SK-N-SH (cell line): ENCODE results near the gene SOBP. TPM values are rescaled to one million over a fixed set of nuclear protein-coding genes. Genes with fewer than 3 reads are reported as not detected.

Experiments
- CTCF ChIA-PET: fragments of 300-600, 350-600 bp; formaldehyde crosslinking; extraction: SDS; loops from one replicate; lab custom pipeline; 2021; lab: Yijun Ruan, JAX
- POLR2A ChIA-PET: fragments of 350-600 bp; sonication (Branson Sonifier 250); formaldehyde crosslinking; extraction: SDS; loops from one replicate; lab custom pipeline; 2020; ENCODE audit warnings: antibody characterized with exemption, inconsistent platforms; lab: Yijun Ruan, JAX
- DNase-seq: peaks from one replicate; pipeline ENCODE4 v3.0.0; 2012
- H2AFZ ChIP-seq: fragments of 200-600 bp; sonication (generic); 2 replicates; pipeline ENCODE4 v1.8.1; 2016; ENCODE audit warnings: antibody characterized with exemption, mild to moderate bottlenecking, low read depth
- H3F3A ChIP-seq: fragments of 200-600 bp; sonication (generic); replicated peaks from 2 replicates; pipeline ENCODE3; 2016; ENCODE audit warnings: antibody characterized with exemption, mild to moderate bottlenecking; ENCODE audit not compliant: insufficient read depth
- H3K27ac ChIP-seq, 2 experiments: fragments of 200-500 bp in 1 of 2; fragments of 200-600 bp in 1 of 2; sonication (Bioruptor generic) in 1 of 2; sonication (generic), shearing (Covaris generic) in 1 of 2; 2 replicates each; pipeline versions ENCODE4 v1.5.1 to v1.6.1; 2014 to 2016; ENCODE audit warnings: low read depth in 2 of 2, inconsistent platforms in 1 of 2, low read length in 1 of 2, mild to moderate bottlenecking in 1 of 2, mixed read lengths in 1 of 2
- H3K27me3 ChIP-seq: fragments of 200-600 bp; sonication (generic), shearing (Covaris generic); 2 replicates; pipeline ENCODE4 v1.6.1; 2016; ENCODE audit warnings: mixed run types; ENCODE audit not compliant: insufficient read depth
- H3K36me3 ChIP-seq, 2 experiments: fragments of 200-500 bp in 1 of 2; fragments of 200-600 bp in 1 of 2; sonication (Bioruptor generic) in 1 of 2; sonication (generic) in 1 of 2; replicated peaks in 1 of 2; 2 replicates each; pipeline versions ENCODE3 to v1.5.1; 2014 to 2016; ENCODE audit warnings: low read length in 1 of 2, mild to moderate bottlenecking in 1 of 2; ENCODE audit not compliant: insufficient read depth in 2 of 2, control insufficient read depth in 1 of 2
- H3K4me1 ChIP-seq, 2 experiments: fragments of 200-500 bp in 1 of 2; fragments of 200-600 bp in 1 of 2; sonication (Bioruptor generic) in 1 of 2; sonication (generic), shearing (Covaris generic) in 1 of 2; 2 replicates each; pipeline versions ENCODE4 v1.5.1 to v1.6.1; 2014 to 2016; ENCODE audit warnings: low read depth in 1 of 2, low read length in 1 of 2, mixed run types in 1 of 2; ENCODE audit not compliant: insufficient read depth in 2 of 2, control insufficient read depth in 1 of 2
- H3K4me2 ChIP-seq: fragments of 200-600 bp; sonication (generic), shearing (Covaris generic); 2 replicates; pipeline ENCODE4 v1.6.1; 2017; ENCODE audit warnings: mixed run types
- H3K4me3 ChIP-seq, 2 experiments: fragments of 200-500 bp in 1 of 2; fragments of 200-600 bp in 1 of 2; sonication (Bioruptor generic) in 1 of 2; sonication (generic), shearing (Covaris generic) in 1 of 2; 2 replicates each; pipeline versions ENCODE4 v1.5.1 to v1.8.1; 2014 to 2016; ENCODE audit warnings: low read depth in 2 of 2, inconsistent platforms in 1 of 2, low read length in 1 of 2, mild to moderate bottlenecking in 1 of 2, mixed read lengths in 1 of 2, moderate library complexity in 1 of 2
- H3K79me2 ChIP-seq: fragments of 200-600 bp; sonication (generic); 2 replicates; pipeline ENCODE4 v1.8.1; 2017; ENCODE audit warnings: mild to moderate bottlenecking; ENCODE audit not compliant: insufficient read depth
- H3K9ac ChIP-seq: fragments of 200-600 bp; sonication (generic); 2 replicates; pipeline ENCODE4 v1.6.1; 2017; ENCODE audit warnings: mixed run types
- H3K9me2 ChIP-seq: fragments of 200-600 bp; sonication (generic); 2 replicates; pipeline ENCODE4 v1.6.1; 2017; ENCODE audit warnings: mixed run types
- H3K9me3 ChIP-seq: fragments of 200-600 bp; sonication (generic); 2 replicates; pipeline ENCODE4 v1.6.1; 2017; ENCODE audit warnings: mixed run types, mild to moderate bottlenecking, moderate library complexity
- H4K20me1 ChIP-seq: fragments of 200-600 bp; sonication (generic); 2 replicates; pipeline ENCODE4 v1.6.1; 2017; ENCODE audit warnings: mild to moderate bottlenecking, mixed run types; ENCODE audit not compliant: insufficient read depth
- CHD2 ChIP-seq: fragments of 150-350 bp; IDR thresholded peaks from 2 replicates; pipeline ENCODE4 v1.6.1; 2018; ENCODE audit warnings: low read length; ENCODE audit not compliant: partially characterized antibody
- EP300 ChIP-seq, 2 experiments: IDR thresholded peaks; 2 replicates each; pipeline versions ENCODE4 v1.4.0 to v1.6.1; 2012; ENCODE audit warnings: borderline replicate concordance in 1 of 2, low read depth in 1 of 2, low read length in 1 of 2
- EZH2phosphoT487 ChIP-seq: fragments of 200-600 bp; sonication (generic); IDR thresholded peaks from 2 replicates; pipeline ENCODE4 v1.6.1; 2017; ENCODE audit warnings: low read depth, mixed run types, mild to moderate bottlenecking, antibody characterized with exemption, moderate library complexity, borderline replicate concordance
- FOSL2 ChIP-seq: IDR thresholded peaks from 2 replicates; pipeline ENCODE4 v1.4.0; 2012; ENCODE audit warnings: low read depth, mild to moderate bottlenecking, moderate library complexity, borderline replicate concordance
- FOXJ3 ChIP-seq: sonication (generic); formaldehyde crosslinking; IDR thresholded peaks from 2 replicates; pipeline ENCODE4 v1.5.1; 2020; ENCODE audit warnings: mild to moderate bottlenecking, missing genetic modification reagents
- FOXM1 ChIP-seq: IDR thresholded peaks from 2 replicates; pipeline ENCODE4 v1.4.0; 2012; ENCODE audit warnings: low read depth, mild to moderate bottlenecking
- GATA2 ChIP-seq: sonication (generic); formaldehyde crosslinking; IDR thresholded peaks from 2 replicates; pipeline ENCODE4 v1.5.0; 2020; ENCODE audit warnings: mild to moderate bottlenecking, missing genetic modification reagents
- JUND ChIP-seq: IDR thresholded peaks from 2 replicates; pipeline ENCODE4 v1.4.0; 2012
- MAX ChIP-seq: IDR thresholded peaks from 2 replicates; pipeline ENCODE4 v1.4.0; 2012; ENCODE audit warnings: low read depth
- MEF2A ChIP-seq: IDR thresholded peaks from 2 replicates; pipeline ENCODE4 v1.4.0; 2012; ENCODE audit warnings: low read depth, borderline replicate concordance
- MXI1 ChIP-seq: IDR thresholded peaks from 2 replicates; pipeline ENCODE4 v1.6.1; 2012; ENCODE audit warnings: mild to moderate bottlenecking, low read depth, low read length, improper control_type of control experiment
- NRF1 ChIP-seq: IDR thresholded peaks from 2 replicates; pipeline ENCODE4 v1.6.1; 2012; ENCODE audit warnings: low read depth, mild to moderate bottlenecking, low read length
- POLR2AphosphoS5 ChIP-seq: IDR thresholded peaks from 2 replicates; pipeline ENCODE4 v1.6.1; 2012; ENCODE audit warnings: low read depth, low read length
- RCOR1 ChIP-seq: fragments of 150-350 bp; IDR thresholded peaks from 2 replicates; pipeline ENCODE4 v1.6.1; 2017; ENCODE audit warnings: antibody characterized with exemption, low read length
- RXRA ChIP-seq: IDR thresholded peaks from 2 replicates; pipeline ENCODE4 v1.4.0; 2012; ENCODE audit warnings: low read depth, mild to moderate bottlenecking, borderline replicate concordance
- SIN3A ChIP-seq: IDR thresholded peaks from 2 replicates; pipeline ENCODE4 v1.6.1; 2012; ENCODE audit warnings: low read depth, mild to moderate bottlenecking, low read length, moderate library complexity, borderline replicate concordance
- TAF1 ChIP-seq: IDR thresholded peaks from 2 replicates; pipeline ENCODE4 v1.6.1; 2012; ENCODE audit warnings: low read depth, mild to moderate bottlenecking, low read length, moderate library complexity, borderline replicate concordance
- TCF12 ChIP-seq: IDR thresholded peaks from 2 replicates; pipeline ENCODE4 v1.4.0; 2012
- TEAD4 ChIP-seq: IDR thresholded peaks from 2 replicates; pipeline ENCODE4 v1.4.0; 2012; ENCODE audit warnings: mild to moderate bottlenecking, borderline replicate concordance; ENCODE audit not compliant: insufficient read depth
- USF1 ChIP-seq: IDR thresholded peaks from 2 replicates; pipeline ENCODE4 v1.4.0; 2012; ENCODE audit warnings: low read depth, borderline replicate concordance
- YY1 ChIP-seq: IDR thresholded peaks from 2 replicates; pipeline ENCODE4 v1.4.0; 2012; ENCODE audit warnings: low read depth, mild to moderate bottlenecking
- WGBS: methylation state at CpG from one replicate; pipeline ENCODE4 v1.1.6; 2017; ENCODE audit warnings: low lambda C conversion rate; 5-methylcytosine and 5-hydroxymethylcytosine counted together
- polyA plus RNA-seq, 3 experiments: library from polyadenylated mRNA; depleted of rRNA; stranded (reverse); fragments of >200 nt; gene quantifications; 2 replicates each; pipeline ENCODE4 v1.2.3, GENCODE V29; 2012
- TF ChIP-seq, protein P1 (sequence below): IDR thresholded peaks from 2 replicates; pipeline ENCODE4; 2012

SOBP gene
- polyA plus RNA-seq, 1 of the 3 experiments (the other 2 are of a cell fraction): 0.61 TPM

GRCh38 chr6:107539409-107539808, 49.5 kb downstream of the SOBP start:
- H3K36me3 ChIP-seq: no peaks in the 10 kb centered on the region
- 36% methylated on average over 6 of the region's 6 CpGs for WGBS
- no peaks in the 10 kb centered on the region for H3F3A ChIP-seq
- peak; percentile 44 for DNase-seq
- H2AFZ ChIP-seq: no peak overlapping the region
- H3K9me2 ChIP-seq: no peaks in the 10 kb centered on the region
- peaks cover 0 to 40% of the 10 kb centered on the region in 2 experiments; a peak in 2 of 4 replicates for H3K4me1 ChIP-seq
- ChIA-PET CTCF (interaction anchor here (1.0 to 1.6 kb wide), 3 partner anchors 50 to 116 kb away, joined by 3 read pairs; no protein-coding TSS in a partner anchor), POLR2A (no interaction called here)
- H3K79me2 ChIP-seq: no peaks in the 10 kb centered on the region
- H3K27ac ChIP-seq: peak overlapping the region in 1 of 2 experiments; percentile 86; a peak in 2 of 4 replicates
- H3K9me3 ChIP-seq: no peaks in the 10 kb centered on the region
- TF ChIP-seq CHD2: peak; percentile 40
- peak in 1 of 2 experiments; percentile 81; a peak in 2 of 4 replicates for TF ChIP-seq EP300 (IDR thresholded peaks at IDR 0.05; ENCODE audit: borderline replicate concordance in 1 of 2, low read depth in 1 of 2, low read length in 1 of 2)
- no peak for TF ChIP-seq POLR2AphosphoS5
- TF ChIP-seq, protein P1, sequence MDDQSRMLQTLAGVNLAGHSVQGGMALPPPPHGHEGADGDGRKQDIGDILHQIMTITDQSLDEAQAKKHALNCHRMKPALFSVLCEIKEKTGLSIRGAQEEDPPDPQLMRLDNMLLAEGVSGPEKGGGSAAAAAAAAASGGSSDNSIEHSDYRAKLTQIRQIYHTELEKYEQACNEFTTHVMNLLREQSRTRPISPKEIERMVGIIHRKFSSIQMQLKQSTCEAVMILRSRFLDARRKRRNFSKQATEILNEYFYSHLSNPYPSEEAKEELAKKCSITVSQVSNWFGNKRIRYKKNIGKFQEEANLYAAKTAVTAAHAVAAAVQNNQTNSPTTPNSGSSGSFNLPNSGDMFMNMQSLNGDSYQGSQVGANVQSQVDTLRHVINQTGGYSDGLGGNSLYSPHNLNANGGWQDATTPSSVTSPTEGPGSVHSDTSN: peak; percentile 33; the same call in 1 of the 2 replicates
- TF ChIP-seq MAX: no peak
- TF ChIP-seq MXI1: peak; percentile 46; the same call in 1 of the 2 replicates
- peak; percentile 79 for TF ChIP-seq FOXJ3 (CRISPR knock-in tag)
- peak; percentile 65 for TF ChIP-seq RCOR1
- TF ChIP-seq GATA2 (CRISPR knock-in tag): peak; percentile 88
- H3K27me3 ChIP-seq: no peaks in the 10 kb centered on the region
- no peaks in the 10 kb centered on the region for H4K20me1 ChIP-seq
- no peak overlapping the region for H3K9ac ChIP-seq
- H3K4me2 ChIP-seq: no peak overlapping the region
- H3K4me3 ChIP-seq: no peak overlapping the region

GRCh38 chr6:107539849-107540464, 50.0 kb downstream of the SOBP start:
- ChIA-PET POLR2A (interaction anchor here (0.7 kb wide), 1 partner anchor 48 kb away, joined by 3 read pairs; no protein-coding TSS in a partner anchor), CTCF (interaction anchor here (1.0 kb wide), 1 partner anchor 115 kb away, joined by 3 read pairs; no protein-coding TSS in a partner anchor)
- TF ChIP-seq NRF1: no peak
- no peak for TF ChIP-seq TCF12
- no peak for TF ChIP-seq RXRA
- TF ChIP-seq EZH2phosphoT487: no peak
- no peak for TF ChIP-seq FOSL2
- TF ChIP-seq JUND: no peak
- TF ChIP-seq MEF2A: no peak
- TF ChIP-seq TAF1: no peak
- no peak for TF ChIP-seq CHD2
- TF ChIP-seq MXI1: no peak
- TF ChIP-seq FOXM1: no peak
- no peak for TF ChIP-seq SIN3A
- TF ChIP-seq YY1: no peak
- TF ChIP-seq TEAD4: no peak
- TF ChIP-seq USF1: no peak
- TF ChIP-seq, protein P1: no peak
- Histone ChIP-seq H3K36me3 (no peaks in the 10 kb centered on the region), H3K9me2 (no peaks in the 10 kb centered on the region), H2AFZ (no peak overlapping the region), H3K4me1 (peaks cover 0 to 40% of the 10 kb centered on the region in 2 experiments; a peak in 2 of 4 replicates), H3K27ac (peak overlapping the region in 1 of 2 experiments; percentile 86; a peak in 2 of 4 replicates), H3K9ac (no peak overlapping the region), H3K9me3 (no peaks in the 10 kb centered on the region), H4K20me1 (no peaks in the 10 kb centered on the region), H3K27me3 (no peaks in the 10 kb centered on the region), H3K4me3 (no peak overlapping the region), H3K4me2 (no peak overlapping the region), H3F3A (no peaks in the 10 kb centered on the region), H3K79me2 (no peaks in the 10 kb centered on the region)
- 49% methylated on average over 2 of the region's 2 CpGs for WGBS
- no peak for DNase-seq
